ENCODE data around the gene C1QTNF9. TPM values are rescaled to one million over a fixed set of nuclear protein-coding genes. Genes with fewer than 3 reads are reported as not detected.

Gene C1QTNF9
- total RNA-seq, 1 donor from 2014 or later, result not detected

DNA sequence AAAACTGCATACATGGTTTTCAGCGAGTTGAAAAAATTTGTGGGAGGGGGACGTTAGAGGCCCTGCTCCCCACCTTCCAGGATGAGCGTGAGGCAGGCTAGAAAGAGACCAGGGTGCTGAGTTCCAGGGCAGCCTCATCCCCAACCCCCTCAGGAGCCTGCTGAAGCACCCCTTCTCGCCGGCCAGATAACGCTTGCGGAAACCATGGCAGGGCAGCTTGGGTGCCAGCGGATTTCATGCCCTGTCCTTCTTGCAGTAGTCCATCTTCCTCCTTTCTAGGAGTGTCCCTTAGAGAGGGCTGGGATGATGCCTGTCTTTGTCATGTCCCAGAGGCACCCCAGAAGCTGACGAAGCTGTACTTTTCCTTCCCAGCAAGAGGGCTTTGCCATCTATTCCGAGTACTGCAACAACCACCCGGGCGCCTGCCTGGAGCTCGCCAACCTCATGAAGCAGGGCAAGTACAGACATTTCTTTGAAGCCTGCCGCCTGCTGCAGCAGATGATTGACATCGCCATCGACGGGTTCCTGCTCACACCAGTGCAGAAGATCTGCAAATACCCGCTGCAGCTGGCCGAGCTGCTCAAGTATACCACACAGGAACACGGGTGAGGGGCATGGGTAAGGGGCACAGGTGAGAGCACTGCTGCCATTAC lies 19.0 kb upstream of the C1QTNF9 start:
- H3K4me3 Mint-ChIP-seq, result no peak overlapping the region
- no peaks in the 10 kb centered on the region for H3K27me3 Mint-ChIP-seq (ENCODE audit: low read depth)
- H3K27ac Mint-ChIP-seq, result no peak overlapping the region
- H3K9me3 Mint-ChIP-seq, result no peaks in the 10 kb centered on the region
- TF ChIP-seq, protein P1, sequence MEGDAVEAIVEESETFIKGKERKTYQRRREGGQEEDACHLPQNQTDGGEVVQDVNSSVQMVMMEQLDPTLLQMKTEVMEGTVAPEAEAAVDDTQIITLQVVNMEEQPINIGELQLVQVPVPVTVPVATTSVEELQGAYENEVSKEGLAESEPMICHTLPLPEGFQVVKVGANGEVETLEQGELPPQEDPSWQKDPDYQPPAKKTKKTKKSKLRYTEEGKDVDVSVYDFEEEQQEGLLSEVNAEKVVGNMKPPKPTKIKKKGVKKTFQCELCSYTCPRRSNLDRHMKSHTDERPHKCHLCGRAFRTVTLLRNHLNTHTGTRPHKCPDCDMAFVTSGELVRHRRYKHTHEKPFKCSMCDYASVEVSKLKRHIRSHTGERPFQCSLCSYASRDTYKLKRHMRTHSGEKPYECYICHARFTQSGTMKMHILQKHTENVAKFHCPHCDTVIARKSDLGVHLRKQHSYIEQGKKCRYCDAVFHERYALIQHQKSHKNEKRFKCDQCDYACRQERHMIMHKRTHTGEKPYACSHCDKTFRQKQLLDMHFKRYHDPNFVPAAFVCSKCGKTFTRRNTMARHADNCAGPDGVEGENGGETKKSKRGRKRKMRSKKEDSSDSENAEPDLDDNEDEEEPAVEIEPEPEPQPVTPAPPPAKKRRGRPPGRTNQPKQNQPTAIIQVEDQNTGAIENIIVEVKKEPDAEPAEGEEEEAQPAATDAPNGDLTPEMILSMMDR (IDR thresholded peaks at IDR 0.05; ENCODE audit: unreplicated experiment), result no peak
- peaks cover 3% of the 10 kb centered on the region for H3K4me1 Mint-ChIP-seq
- DNase-seq (ENCODE audit: low spot score in 2 of 2, unreplicated experiment in 2 of 2), result no peak
- H3K36me3 Mint-ChIP-seq, result no peaks in the 10 kb centered on the region

DNA sequence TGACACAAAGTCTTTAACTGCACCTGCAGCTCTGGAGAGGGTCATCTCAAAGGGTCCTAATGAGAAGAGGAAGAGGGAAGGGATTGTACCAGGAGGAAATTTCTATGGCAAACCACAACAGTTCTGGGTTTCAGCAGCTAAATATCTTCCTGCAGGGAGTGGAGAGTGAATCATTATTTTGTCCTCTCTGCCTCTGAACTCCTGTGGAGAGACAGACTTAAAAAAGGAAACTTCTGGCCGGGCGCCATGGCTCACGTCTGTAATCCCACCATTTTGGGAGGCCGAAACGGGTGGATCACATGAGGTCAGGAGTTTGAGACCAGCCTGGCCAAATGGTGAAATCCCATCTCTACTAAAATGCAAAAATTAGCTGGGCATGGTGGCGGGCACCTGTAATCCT lies 16.9 kb upstream of the C1QTNF9 start:
- no peak overlapping the region for H3K4me3 Mint-ChIP-seq
- no peaks in the 10 kb centered on the region for H3K27me3 Mint-ChIP-seq (ENCODE audit: low read depth)
- H3K9me3 Mint-ChIP-seq, result no peaks in the 10 kb centered on the region
- no peak overlapping the region for H3K27ac Mint-ChIP-seq
- no peak for DNase-seq (ENCODE audit: low spot score in 2 of 2, unreplicated experiment in 2 of 2)
- H3K4me1 Mint-ChIP-seq, result peaks cover 3% of the 10 kb centered on the region
- TF ChIP-seq, protein P1 (IDR thresholded peaks at IDR 0.05; ENCODE audit: unreplicated experiment), result no peak
- no peaks in the 10 kb centered on the region for H3K36me3 Mint-ChIP-seq

DNA sequence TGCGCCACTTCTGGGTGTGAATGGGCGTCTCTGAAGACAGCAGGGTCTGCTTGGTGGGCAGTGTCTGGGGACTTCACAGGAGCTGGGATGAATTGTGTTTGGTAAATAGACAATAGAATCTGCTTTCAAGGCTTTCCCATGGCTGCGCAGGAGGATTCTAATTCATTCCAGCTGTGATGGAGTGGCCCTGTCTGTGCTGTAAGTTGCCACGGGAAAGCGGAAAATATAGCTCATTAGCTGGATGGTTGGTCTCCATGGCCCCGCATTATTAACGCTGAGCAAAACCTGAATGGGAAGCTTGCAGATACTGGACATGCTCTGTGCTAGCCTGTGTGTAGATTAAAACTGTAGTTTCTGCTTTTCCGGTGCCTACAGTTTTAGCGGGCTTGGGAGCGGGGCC lies 15.6 kb upstream of the C1QTNF9 start:
- TF ChIP-seq, protein P1 (IDR thresholded peaks at IDR 0.05; ENCODE audit: unreplicated experiment), result no peak
- Mint-ChIP-seq H3K27ac (no peak overlapping the region), H3K4me1 (peaks cover 3% of the 10 kb centered on the region), H3K4me3 (no peak overlapping the region), H3K36me3 (peaks cover 2% of the 10 kb centered on the region), H3K27me3 (ENCODE audit: low read depth) (no peaks in the 10 kb centered on the region), H3K9me3 (no peaks in the 10 kb centered on the region)
- DNase-seq (ENCODE audit: low spot score in 2 of 2, unreplicated experiment in 2 of 2), result no peak

GRCh38 chr13:24299488-24300114 lies 9.8 kb upstream of the C1QTNF9 start:
- TF ChIP-seq, protein P1 (IDR thresholded peaks at IDR 0.05; ENCODE audit: unreplicated experiment), result no peak
- H3K27me3 Mint-ChIP-seq (ENCODE audit: low read depth), result no peaks in the 10 kb centered on the region
- peaks cover 2% of the 10 kb centered on the region for H3K36me3 Mint-ChIP-seq
- no peak overlapping the region for H3K4me3 Mint-ChIP-seq
- no peak for DNase-seq (ENCODE audit: low spot score in 2 of 2, unreplicated experiment in 2 of 2)
- H3K9me3 Mint-ChIP-seq, result no peaks in the 10 kb centered on the region
- H3K27ac Mint-ChIP-seq, result no peak overlapping the region
- no peaks in the 10 kb centered on the region for H3K4me1 Mint-ChIP-seq

- DNase-seq (ENCODE audit: low spot score in 2 of 2, unreplicated experiment in 2 of 2), result no peak
- H3K4me3 Mint-ChIP-seq, result no peak overlapping the region
- no peaks in the 10 kb centered on the region for H3K9me3 Mint-ChIP-seq
- H3K27me3 Mint-ChIP-seq (ENCODE audit: low read depth), result no peaks in the 10 kb centered on the region
- peaks cover 2% of the 10 kb centered on the region for H3K36me3 Mint-ChIP-seq
- H3K4me1 Mint-ChIP-seq, result peaks cover 4% of the 10 kb centered on the region
- TF ChIP-seq, protein P1 (IDR thresholded peaks at IDR 0.05; ENCODE audit: unreplicated experiment), result no peak
- no peak overlapping the region for H3K27ac Mint-ChIP-seq
Observed at GRCh38 chr13:24301434-24301833, 7.9 kb upstream of the C1QTNF9 start.

Measured in mesothelial cell of epicardium (in vitro differentiated cells).